ES-I3 (cell line): Measurements from ENCODE around the gene TMEM125.

Experiments
- H3K36me3 ChIP-seq: 2 replicates; pipeline ENCODE4 v1.6.1; 2013; ENCODE audit warnings: mild to moderate bottlenecking, low read length, control low read depth, moderate library complexity; ENCODE audit not compliant: insufficient read depth
- H3K4me1 ChIP-seq: 2 replicates; pipeline ENCODE4 v1.6.1; 2013; ENCODE audit warnings: mild to moderate bottlenecking, control low read depth, low read length; ENCODE audit not compliant: insufficient read depth
- H3K9ac ChIP-seq: 2 replicates; pipeline ENCODE4 v1.6.1; 2013; ENCODE audit warnings: low read depth, mild to moderate bottlenecking, low read length, moderate library complexity
- H3K9me3 ChIP-seq: 2 replicates; pipeline ENCODE4 v1.6.1; 2013; ENCODE audit warnings: mild to moderate bottlenecking, low read length, moderate library complexity; ENCODE audit not compliant: control insufficient read depth, insufficient read depth

TMEM125 gene

DNA sequence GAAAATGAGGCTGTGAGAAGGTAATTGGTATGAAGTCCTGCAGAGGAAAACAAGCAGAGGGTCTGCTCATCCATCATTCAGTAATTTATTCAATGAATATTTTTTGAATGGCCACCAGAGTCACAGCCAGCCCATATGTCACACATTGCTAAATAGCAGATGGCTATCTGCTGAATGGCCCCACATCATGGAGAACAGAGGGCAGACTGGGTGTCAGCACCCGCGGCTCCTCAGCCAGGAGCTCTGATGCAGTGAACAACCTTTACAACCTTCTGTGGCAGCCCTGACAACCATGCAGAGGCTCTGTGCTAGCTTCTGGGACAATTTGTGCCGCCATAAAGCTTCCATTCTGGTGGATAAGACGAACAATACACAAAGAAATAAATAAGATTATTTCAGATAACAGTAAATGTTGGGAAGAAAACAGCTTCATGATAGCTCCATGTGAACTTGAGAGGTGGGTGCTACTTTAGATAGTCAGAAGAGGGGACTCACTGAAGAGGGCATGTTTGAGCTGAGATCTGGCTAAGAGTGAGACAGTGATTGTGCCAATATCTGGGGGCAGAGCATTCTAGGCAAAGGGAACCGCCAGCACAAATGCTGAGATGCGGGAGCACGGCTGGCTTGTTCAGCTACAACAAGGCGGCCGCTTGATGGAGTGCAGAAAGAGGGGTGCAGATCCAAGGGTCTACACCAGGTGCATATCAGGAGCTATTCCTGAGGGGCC lies 18.4 kb downstream of the TMEM125 start:
- H3K9ac ChIP-seq: no peak overlapping the region
- H3K9me3 ChIP-seq: no peaks in the 10 kb centered on the region
- no peaks in the 10 kb centered on the region for H3K36me3 ChIP-seq
- H3K4me1 ChIP-seq: peaks cover 9% of the 10 kb centered on the region

DNA sequence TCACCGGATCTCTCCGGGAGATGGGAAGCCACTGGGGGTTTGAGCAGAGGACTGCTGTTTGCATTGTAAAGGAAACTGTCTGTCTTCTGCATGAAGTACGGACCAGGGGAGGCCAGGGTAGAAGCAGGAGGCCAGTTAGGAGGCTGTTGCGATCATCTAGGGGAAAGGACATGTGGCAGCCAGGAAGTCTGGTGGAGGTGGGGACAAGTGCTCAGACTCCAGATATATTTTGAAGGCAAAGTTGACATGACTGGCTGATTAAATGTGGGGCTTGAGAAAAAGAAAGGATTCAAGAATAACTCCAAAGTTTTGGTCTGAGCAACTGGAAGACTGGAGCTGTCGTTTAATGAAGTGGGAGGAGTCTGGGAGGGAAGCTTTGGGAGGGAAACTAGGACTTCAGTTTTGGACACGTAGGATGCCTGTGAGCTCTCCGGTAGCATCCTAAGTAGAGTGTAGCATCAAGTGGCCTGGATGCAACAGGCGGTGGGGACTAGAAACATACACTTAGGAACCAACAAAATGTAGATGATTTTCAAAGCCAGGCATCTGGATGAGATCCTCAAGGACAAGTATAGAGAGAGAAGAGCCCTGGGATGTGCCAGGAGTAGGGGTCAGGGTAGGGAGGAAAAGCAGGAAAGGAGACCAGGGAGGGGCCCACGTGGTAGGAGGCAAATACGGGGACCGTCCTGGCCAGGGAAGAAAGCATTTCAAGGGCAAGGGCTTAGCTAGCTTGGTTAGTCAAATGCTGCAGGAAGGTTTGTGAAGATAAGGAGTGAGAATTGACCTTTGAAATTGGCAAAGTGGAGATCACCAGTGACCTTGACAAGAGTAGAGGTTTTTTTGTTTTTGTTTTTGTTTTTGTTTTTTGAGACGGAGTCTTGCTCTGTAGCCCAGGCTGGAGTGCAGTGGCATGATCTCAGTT lies 19.3 kb downstream of the TMEM125 start:
- Histone ChIP-seq H3K36me3 (no peaks in the 10 kb centered on the region), H3K9me3 (no peaks in the 10 kb centered on the region), H3K4me1 (peaks cover 11% of the 10 kb centered on the region), H3K9ac (no peak overlapping the region)

DNA sequence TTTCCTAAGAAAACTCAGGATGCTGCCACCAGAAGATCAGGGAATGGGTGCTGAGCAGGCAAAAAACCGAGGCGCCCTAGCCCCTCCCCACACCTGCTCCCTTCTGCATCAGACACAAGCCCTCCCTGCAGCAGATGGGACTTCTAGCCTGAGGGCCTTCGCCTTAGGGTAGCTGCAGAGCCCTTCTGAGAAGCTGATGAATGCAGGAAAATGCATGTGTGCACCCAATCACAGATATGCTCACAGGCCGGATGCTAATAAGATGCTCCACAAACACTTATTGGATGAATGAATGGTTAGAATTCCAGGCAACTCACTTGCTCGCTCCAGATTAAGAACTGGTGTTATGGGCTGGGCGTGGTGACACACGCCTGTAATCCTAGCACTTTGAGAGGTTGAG lies 22.4 kb downstream of the TMEM125 start:
- peaks cover 30% of the 10 kb centered on the region for H3K4me1 ChIP-seq
- no peak overlapping the region for H3K9ac ChIP-seq
- H3K9me3 ChIP-seq: no peaks in the 10 kb centered on the region
- no peaks in the 10 kb centered on the region for H3K36me3 ChIP-seq

DNA sequence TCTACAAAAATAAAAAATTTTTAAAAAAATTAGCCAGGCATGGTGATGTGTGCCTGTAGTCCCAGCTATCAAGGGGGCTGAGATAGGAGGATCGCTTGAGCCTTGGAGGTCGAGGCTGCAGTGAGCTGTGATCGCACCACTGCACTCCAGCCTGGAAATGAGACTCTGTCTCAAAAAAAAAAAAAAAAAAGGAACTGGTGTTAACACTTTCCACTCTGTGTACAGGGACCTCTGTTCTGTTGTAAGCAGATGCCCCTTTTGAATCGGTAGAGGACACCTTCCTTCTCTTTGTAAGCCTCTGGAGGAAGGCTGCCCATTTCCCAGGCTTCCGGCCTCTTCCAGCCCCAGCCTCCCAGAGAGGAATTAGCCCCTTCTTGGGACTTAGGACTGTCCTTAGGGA lies 22.9 kb downstream of the TMEM125 start:
- H3K9me3 ChIP-seq: no peaks in the 10 kb centered on the region
- peaks cover 33% of the 10 kb centered on the region for H3K4me1 ChIP-seq
- H3K9ac ChIP-seq: no peak overlapping the region
- no peaks in the 10 kb centered on the region for H3K36me3 ChIP-seq

DNA sequence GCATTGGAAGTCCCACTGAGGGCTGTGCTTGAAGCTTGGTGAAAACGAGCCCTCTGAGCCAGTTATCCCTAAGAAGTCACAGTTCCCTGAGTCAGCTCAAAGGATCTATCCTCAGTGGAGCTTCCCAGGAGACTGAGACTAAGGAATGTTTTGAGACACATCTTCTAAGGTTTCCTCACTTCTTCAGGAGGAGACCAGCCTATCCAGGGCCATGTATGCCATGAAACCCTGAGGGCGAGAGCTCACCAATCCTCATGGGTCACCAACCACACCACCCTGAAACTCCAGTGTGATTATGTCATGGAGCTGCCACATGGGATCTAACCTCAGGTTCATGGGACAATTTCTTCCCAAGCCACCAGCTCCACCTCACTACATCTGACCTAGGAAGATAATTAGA lies 23.4 kb downstream of the TMEM125 start:
- Histone ChIP-seq H3K4me1 (peaks cover 33% of the 10 kb centered on the region), H3K9ac (no peak overlapping the region), H3K36me3 (no peaks in the 10 kb centered on the region), H3K9me3 (no peaks in the 10 kb centered on the region)

DNA sequence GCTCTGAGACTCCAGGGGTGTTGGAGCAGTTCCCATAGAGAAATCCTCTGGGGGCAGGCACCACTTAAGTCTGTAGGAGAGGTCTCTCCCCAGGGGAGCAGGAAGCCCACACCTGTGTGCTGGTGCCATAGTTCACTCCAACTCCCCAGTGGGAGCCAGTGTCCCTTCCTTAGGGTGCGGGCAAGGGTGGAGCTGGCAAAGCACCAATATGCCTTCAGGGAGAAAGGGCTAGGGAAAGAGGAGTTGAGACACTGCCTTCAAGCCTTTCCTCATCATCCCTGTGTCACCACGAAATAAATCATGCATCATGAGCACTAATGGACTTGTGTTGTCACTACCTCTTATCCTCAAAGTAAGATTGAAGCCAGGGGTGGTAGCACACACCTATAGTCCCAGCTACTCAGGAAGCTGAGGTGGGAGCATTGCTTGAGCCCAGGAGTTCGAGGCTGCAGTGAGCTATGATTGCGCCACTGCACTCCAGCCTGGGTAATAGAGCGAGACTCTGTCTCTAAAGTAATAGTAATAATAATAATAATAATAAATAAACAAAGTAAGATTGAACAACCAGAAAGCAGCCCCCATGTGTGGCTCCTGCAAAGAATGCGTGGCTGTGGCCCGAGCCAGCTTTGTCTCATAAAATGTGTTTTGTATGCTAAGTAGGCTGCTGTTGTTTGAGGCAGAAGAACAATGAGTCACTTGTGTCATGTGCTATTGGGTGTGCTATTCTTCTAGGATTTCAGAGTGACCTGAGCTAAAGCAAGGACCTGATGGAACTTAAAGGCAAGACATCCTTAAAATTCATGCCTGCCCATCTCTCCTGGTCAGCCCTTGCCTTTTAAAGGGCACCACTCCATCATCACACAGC lies 24.3 kb downstream of the TMEM125 start:
- no peaks in the 10 kb centered on the region for H3K9me3 ChIP-seq

DNA sequence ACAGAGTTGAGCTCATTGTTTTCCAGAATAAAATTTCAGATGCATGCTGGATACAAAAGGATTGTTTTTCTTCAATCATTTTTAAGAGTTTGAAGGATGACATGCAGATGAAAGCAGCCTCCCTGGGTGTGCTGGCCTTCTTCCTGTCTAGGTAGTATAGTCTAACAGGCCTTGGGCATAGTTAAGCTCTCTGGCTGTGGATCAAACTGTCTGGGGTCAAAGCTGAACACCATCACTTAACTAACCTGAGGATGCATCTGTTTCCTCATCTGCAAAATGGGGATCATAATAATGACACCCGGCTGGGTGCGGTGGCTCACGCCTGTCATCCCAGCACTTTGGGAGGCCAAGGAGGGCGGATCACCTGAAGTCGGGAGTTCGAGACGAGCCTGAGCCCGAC lies 25.0 kb downstream of the TMEM125 start:
- Histone ChIP-seq H3K36me3 (no peaks in the 10 kb centered on the region), H3K9ac (no peak overlapping the region), H3K4me1 (peaks cover 45% of the 10 kb centered on the region), H3K9me3 (no peaks in the 10 kb centered on the region)

More for the DNA sequence above, 24.3 kb downstream of the TMEM125 start:
- Histone ChIP-seq H3K36me3 (no peaks in the 10 kb centered on the region), H3K4me1 (peaks cover 39% of the 10 kb centered on the region), H3K9ac (no peak overlapping the region)

DNA sequence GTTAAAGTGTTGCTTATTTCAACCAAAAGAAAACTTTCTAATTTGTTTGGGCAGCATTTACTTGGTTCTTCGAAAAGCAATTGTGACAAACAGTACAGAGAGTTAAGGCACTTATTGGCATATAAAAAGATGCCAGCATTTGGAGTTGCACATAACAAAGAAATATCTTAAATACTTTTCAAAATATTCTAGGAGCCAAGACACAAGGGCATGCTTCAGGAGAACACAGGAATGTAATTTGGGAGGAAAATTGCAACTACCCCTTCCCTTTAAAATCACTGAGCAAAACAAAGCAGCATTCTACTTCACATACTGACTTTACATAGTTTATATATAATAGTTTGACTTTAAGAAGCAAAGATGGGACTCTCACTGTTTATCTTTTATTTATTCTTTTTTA lies 26.4 kb downstream of the TMEM125 start:
- Histone ChIP-seq H3K4me1 (peaks cover 51% of the 10 kb centered on the region), H3K36me3 (no peaks in the 10 kb centered on the region), H3K9me3 (no peaks in the 10 kb centered on the region), H3K9ac (no peak overlapping the region)

DNA sequence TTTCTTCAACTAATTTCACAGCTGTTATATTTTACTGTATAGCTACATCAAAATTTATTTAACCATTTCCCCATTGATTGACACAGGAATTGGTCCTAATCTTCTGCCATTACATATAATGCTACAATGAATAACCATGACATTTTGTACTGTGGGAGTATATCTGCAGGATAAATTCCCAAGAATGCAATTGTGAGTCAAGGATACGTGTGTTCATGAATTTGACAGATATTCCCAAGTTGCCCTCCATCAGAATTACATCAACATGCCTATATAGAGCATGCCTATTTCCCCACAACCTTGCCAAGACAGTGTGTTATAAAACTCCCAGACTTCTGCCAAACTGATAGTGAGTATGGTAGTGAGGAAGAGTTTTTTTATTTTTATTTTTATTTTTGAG lies 28.3 kb downstream of the TMEM125 start:
- peaks cover 57% of the 10 kb centered on the region for H3K4me1 ChIP-seq
- no peak overlapping the region for H3K9ac ChIP-seq
- no peaks in the 10 kb centered on the region for H3K9me3 ChIP-seq
- H3K36me3 ChIP-seq: no peaks in the 10 kb centered on the region

DNA sequence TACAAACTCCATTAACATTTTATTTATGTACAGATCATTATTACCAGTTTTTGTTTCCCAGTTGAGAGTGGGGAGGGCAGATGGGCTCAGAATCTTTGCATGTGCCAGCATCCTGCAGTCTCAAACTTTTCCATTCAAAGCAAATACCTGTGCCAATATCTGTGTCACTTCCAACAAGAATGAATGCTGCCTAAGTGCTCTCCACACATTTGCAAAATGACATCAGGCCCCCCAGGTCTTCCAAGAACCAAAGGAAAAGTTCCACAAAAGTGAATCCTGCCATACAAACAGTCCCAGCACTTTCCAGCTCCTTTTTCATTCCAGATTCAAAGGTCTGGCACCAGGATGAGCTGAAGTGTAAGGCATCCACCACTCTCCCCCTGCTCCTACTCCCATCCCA lies 29.3 kb downstream of the TMEM125 start:
- Histone ChIP-seq H3K4me1 (peaks cover 54% of the 10 kb centered on the region), H3K9me3 (no peaks in the 10 kb centered on the region), H3K9ac (no peak overlapping the region), H3K36me3 (no peaks in the 10 kb centered on the region)

DNA sequence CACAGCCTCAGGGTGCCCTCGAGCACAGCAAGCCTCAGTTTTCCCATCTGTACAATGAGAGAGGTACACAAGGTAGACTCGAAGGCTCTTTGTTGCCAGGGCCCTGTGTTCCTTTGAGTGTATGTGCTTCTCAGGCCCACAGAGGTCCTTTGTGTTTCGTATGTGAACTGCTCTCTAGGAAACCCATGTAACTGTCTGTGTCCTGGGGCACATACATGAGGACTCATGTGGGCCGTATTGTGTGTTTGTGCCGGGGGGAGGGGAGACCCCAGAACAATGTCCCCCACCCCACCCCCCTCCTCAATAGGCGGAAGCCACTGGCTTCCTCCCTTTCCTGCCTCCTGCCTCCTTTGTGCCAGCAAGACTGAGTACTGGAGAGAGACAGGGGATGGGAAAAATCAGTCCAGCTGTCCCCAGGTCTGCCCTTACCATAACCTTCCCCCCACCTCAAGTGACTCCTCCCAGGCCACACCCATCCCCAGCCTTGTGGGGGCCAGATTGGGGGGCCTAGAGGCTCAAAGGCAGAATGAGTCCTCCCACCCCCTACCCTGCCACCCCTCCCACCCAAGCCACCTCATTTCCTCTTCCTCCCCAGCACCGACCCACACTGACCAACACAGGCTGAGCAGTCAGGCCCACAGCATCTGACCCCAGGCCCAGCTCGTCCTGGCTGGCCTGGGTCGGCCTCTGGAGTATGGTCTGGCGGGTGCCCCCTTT lies 30.8 kb downstream of the TMEM125 start, which contains the start of gene TIE1:
Gene TIE1 (plus strand): TSS at position 605 of the 717 bp plus-strand sequence. CDS start 90 bp downstream, at position 695.
- no peaks in the 10 kb centered on the region; the same call in 1 of the 2 replicates for H3K36me3 ChIP-seq
- H3K9ac ChIP-seq: peak within 1 kb of the TSS; percentile 26; the same call in 1 of the 2 replicates
- H3K4me1 ChIP-seq: peaks cover 43% of the 10 kb centered on the region
- H3K9me3 ChIP-seq: no peaks in the 10 kb centered on the region

DNA sequence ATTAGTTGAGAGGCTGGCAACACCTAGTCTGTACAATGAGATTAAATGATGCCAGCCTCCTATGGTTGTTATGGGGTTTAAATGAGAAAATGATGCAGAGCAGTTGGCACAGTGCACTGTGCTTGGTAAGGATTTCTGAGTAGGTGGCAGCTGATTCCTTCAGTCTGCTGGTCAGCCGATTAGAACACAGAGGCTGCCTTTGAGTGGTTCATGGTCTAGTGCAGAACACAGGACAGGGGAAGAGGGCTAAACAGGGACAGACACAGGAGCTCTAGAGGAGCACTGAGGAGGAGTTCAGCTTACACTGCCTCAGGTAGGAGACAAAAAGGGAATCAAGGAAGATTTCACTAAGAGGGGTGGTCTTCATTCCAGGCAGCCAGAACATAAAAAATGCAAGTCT lies 32.4 kb downstream of the TMEM125 start:
- Histone ChIP-seq H3K4me1 (peaks cover 28% of the 10 kb centered on the region), H3K9me3 (no peaks in the 10 kb centered on the region), H3K9ac (no peak overlapping the region), H3K36me3 (no peaks in the 10 kb centered on the region; the same call in 1 of the 2 replicates)

DNA sequence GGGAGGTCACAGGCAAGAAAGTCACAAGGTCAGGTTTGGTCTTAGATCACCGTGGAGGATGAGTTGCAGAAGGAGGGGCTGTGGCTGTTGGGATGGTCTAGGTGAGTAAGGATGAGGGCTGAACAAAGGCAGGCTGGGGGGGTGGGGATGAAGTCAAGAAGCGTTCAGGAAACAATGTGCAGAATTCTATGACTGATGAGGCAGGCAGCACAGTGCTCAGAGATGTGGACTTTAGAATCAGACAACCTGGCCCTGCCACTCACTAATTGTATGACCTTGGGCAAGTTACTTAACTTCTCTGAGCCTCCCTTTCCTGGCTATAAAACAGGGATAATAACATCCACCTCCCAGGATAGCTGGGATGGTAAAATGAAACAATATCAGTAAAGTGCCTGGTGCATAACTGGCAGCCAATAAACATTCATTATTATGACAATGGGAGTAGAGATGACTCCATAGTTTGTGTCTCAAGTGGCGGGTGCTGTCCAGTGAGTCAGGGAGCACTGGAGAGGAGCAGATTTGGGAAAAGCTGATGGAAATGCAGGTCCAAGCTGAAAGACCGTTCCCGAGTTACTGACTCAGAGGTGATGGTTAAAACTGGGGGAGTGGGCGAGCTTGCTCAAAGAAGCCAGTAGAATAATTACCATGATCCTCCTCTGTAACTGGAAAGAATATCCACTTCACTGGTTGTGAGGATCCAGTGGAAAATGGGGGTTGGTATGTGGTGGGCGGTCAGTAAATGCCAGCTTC lies 33.1 kb downstream of the TMEM125 start:
- Histone ChIP-seq H3K4me1 (peaks cover 24% of the 10 kb centered on the region), H3K9me3 (no peaks in the 10 kb centered on the region), H3K9ac (no peak overlapping the region), H3K36me3 (no peaks in the 10 kb centered on the region; the same call in 1 of the 2 replicates)
